GM18511 (cell line): ENCODE data around the gene FCGR2B.
"Not testable (repeated sequence)": the region's sequence is repeated elsewhere in the genome, so short reads cannot be mapped to it uniquely, and the experiment has no call there.

Experiments used
- ATAC-seq: cut with Tn5 transposase; IDR thresholded peaks from one replicate; pipeline ENCODE4 v1.9.1; 2021; ENCODE audit warnings: mild to moderate bottlenecking, moderate library complexity; ENCODE audit not compliant: unreplicated experiment

FCGR2B gene

DNA sequence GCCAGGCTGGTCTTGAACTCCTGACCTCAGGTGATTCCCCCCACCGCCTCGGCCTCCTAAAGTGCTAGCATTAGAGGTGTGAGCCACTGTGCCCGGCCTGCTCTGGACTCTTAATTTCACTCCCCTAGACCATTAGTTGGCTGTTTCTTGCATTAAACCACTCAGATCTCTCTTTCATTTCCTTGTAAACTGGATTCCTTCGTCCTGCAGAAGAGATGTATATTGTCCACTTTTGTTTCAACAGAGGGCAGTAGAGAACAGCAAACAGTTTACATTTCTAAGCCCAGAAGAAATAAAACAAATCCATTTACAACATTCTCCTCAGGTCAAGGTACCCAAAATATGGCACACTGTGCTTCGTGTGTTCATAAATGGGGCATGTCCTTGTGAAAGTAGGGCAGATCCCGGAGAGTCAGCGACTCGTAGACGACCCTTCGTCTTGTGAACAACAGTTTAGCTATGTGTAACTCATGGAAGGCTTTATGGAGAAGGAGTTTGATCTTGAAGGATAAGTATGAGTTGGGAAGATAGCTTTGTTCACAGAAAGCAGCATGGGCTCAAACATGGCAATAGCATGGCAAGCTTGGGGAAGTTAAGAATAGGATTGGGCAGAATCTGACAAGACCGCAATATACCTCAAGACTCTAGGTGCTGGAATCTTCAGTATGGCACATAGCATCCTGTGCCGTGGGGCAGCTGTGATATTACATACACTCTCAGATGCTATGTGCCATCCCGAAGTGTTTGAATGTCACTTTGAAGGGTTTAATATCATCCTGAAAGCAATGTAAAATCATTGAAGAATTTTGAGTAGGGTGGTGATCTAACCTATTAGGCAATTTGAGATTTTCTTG lies 15.2 kb upstream of the FCGR2B start:
- ATAC-seq, result not testable (repeated sequence)

DNA sequence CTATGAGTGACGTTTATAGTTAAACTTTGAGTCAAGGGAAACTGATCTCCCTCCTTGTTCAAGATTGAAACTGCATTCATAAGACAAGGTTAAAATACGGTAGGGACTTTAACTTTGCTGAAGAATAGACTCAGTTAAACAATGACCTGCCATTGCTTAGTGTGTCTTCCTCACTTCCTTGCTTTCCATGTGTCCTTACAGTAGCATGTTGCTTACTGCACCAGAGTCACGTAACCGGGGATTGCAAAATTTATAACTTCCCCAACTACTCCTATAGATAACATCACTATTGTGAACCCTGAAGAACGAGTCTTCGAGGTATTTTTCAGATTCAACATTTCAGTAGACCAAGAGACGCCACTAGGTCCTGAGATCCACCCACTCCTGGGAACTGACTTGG lies 9.4 kb upstream of the FCGR2B start:
- ATAC-seq, result not testable (repeated sequence)

DNA sequence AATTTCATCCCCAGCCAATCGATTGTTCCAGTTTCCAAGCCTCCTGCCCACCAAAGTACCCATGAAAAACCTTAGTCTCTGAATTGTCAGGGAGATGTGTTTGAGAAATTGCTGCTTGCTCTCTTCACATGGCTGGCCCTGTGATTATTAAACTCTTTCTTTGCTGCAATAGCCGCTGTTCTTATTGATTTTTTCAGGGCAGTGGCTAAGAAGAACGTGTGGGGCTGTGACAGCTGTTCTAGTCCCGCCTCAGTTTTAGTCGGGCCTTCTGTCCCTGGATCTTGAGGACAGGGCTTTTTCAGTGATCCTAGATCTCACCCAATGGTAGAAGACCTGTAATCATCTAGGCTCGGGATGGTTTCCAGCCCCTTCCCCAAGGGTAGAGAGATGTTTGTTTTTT lies 9.0 kb upstream of the FCGR2B start:
- ATAC-seq, result not testable (repeated sequence)

DNA sequence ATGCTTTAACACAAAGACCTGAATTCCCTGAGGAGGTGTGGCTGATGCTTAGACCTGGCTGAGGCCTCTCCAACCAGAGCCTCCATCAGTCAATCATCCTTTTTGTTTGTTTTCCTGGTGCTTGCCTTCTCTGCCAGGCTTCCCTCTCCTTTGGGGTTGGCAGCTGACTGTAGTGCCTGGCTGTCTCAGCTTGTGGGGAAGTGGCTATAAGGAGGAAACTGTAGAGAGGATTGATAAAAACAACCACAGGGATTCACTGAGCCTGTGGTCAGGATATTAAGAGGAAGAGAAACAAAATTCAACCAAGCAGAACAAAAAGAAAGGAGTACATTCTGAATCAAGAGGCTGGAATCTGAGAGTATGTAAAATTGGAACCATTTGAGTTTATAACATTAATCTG lies 4.4 kb upstream of the FCGR2B start:
- not testable (repeated sequence) for ATAC-seq

DNA sequence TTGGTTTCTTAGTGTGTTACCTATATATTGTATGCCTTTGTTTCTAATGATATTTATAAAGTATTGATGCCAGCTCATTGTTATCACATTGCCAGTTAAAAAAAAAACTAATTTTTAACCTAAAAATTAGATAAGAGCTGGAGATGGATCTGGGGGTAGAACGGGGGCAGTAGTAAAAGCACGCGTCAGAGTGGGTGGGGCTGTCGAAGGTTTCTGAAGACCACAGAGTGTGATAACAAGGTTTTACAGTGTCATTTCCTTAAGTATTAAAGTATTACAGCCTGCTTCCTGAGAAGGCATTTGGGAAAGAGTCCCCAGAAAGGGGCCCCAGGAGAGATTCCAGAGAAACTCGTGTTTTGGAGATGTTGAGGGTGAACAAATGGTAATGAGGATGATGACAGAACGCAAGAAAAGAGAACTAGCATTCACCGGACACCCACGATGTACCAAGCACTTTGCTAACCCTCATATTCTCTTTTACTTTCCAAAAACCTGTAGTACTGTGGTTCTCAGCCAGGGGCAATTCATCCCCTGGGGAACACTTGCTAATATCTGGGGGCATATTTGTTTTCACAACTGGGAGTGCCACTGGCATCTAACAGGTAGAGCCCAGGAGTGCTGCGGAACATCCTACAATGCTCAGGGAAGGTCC lies 1.2 kb upstream of the FCGR2B start:
- peak; percentile 36 for ATAC-seq

DNA sequence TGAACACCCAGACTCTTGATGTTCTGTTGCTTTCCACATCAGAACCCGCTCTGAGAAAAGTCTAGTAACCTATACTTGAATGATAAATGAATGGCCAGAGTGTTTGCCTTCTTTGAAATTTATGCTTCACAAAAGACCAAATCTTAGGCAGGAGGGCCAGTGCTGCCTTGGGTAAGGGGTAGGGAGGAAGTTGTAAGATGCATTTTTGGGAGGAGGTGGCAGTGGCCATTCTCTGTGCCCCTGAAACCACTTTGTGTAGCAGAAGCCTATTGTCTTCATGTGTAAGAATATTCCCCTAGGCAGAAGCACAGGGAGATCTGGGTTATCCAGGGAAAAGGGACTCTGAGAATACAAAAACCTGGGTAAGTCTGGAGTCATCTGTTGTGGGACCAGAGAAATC lies 626 bp downstream of the FCGR2B start:
- peak; percentile 33 for ATAC-seq

DNA sequence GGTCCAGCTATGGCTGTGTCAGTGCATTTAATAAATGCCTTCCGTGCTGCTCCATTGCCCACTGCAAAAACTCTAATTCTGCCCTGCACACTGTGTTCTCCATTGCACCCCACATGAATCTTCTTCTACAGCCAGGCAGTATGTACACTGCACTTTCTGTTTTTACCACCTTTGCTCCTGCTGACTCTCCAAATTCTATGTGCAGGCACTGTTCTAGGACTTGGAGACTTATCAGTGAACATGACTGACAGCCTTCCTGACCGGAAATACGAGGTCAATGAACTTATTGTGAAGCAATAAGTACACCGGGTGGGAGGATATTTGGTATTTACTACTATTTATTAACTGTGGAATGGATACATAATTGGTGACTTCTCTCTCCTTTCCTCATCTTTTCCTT lies 1.7 kb downstream of the FCGR2B start:
- not testable (repeated sequence) for ATAC-seq

DNA sequence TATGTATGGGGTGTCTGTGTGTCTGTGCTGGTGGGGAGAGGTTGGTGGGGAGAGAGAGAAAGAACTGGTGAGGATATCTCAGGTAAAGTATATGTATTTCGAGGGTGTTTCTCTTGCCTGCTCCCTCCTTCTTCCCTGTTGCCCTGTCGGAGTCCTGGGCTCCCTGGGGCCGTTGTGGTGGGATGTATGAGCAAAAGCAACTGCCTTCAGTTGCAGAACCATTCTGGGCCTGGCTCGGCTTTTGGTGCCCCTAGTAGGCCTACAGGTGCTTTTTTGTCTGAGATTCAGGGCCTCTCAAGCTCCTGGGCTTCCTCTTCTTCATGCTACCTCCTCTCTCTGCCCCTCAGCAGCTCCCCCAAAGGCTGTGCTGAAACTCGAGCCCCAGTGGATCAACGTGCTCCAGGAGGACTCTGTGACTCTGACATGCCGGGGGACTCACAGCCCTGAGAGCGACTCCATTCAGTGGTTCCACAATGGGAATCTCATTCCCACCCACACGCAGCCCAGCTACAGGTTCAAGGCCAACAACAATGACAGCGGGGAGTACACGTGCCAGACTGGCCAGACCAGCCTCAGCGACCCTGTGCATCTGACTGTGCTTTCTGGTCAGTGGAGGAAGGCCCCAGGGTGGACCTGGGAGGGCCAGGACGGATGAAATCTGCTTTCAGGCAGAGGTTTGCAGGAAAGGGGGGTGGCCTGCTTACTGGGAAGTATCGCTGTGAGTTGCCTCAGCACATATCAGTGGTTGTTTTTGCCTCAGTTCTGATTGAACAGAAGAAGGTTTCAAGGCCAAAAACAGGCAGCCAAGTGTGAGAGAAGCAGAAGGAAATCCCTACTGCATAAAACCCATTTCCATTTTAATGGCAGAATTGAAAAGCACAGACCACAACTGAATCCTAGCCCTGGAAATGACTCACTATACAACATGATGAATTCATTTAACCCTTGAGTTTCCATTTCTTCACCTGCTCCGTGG lies 8.4 kb downstream of the FCGR2B start:
- ATAC-seq, result not testable (repeated sequence)

DNA sequence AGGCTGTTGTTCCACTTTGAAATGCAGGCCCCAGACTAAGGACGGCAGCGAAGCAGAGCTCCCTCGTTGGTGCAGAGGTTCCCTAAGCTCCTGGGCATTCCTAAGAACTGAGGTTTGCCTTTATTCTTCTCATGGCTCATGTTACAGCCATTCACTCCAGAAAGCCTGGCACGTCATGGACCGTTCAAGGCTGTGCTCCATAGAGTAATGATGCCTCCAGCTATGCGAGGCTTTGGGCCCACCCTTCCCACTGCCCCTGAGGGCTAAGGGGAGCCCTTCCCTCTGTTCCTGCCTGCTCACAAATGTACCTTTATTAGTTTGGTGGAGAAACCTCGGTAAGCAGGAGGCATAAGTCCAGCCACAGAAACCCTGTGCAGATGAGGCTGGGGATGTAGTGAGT lies 10.5 kb downstream of the FCGR2B start:
- not testable (repeated sequence) for ATAC-seq

DNA sequence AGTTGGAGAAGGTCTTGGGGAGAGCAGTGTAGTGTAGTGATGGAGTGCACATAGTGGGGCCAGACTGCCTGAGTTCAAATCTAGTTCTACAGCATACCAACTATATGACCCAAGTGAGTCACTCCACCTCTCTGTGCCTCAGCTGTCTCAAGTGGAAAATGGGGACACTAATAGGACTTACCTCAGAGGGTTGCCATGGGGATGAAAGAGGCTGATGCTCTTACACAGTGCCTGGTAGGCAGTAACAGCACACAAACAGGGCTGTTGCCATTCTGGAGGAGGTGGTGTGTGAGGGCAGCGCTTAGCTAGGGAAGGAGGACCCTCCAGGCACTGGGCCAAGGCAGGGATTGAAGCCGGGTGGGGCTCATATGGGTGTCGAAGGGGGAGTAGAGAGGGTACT lies 11.5 kb downstream of the FCGR2B start:
- not testable (repeated sequence) for ATAC-seq

DNA sequence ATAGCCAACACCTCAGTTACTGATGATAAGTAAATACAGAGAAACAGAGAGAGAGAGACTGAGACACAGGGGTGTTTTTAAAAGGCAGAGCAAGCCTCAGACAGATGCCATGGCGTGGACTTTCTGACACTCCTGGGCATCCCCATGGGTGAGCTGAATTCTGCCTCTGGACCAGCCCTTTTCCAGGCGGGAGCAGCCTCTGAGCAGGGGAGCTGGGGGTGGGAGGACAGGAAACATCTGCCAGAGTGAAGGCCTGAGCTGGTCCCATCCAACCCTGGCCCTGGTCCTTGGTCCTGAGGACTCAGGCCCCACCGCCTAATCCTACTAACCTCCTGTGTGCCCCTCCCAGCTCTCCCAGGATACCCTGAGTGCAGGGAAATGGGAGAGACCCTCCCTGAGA lies 12.0 kb downstream of the FCGR2B start:
- ATAC-seq, result not testable (repeated sequence)

DNA sequence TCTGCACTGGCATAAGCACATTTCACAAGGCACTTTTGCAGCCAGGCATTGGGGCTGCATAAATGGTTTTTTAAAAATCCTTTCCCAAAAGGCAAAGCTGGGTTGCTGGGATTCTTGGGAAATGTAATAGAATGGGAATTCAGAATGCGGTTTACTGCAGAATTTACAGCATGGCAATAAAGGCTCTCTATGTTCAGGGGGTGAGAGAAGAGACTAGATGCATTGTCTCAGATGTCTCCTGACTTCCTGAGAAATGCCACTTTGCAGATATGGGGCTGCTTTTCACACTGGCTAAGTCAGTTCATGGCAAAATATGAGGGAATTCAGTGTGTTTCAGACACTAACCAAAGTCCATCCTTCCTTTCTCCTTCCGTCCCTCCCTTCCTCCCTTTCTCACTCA lies 13.5 kb downstream of the FCGR2B start:
- no peak for ATAC-seq

DNA sequence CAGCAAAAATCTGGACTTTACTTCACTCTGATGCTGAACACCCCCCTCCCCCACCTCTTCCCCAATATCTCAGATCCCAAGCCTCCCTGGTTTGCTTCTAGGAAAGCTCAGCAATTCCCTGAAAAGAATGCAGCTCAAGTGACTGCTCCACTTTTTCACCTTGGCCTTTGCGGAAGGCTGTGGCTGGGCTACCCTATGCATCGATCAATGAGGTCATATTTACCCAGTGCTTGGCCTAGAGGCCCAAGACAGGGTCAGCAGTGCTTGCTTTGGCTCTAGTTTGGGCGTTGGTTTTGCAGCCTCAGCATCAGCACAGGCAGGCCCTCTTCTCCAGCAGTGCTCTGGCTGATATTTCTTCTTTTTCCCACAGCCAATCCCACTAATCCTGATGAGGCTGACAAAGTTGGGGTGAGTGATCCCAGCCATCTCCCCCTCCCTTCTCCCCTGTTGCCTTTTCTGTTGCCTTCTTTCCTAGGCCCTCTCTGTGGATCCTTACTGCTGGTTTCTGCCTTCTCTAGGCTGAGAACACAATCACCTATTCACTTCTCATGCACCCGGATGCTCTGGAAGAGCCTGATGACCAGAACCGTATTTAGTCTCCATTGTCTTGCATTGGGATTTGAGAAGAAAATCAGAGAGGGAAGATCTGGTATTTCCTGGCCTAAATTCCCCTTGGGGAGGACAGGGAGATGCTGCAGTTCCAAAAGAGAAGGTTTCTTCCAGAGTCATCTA lies 14.2 kb downstream of the FCGR2B start:
- no peak for ATAC-seq

DNA sequence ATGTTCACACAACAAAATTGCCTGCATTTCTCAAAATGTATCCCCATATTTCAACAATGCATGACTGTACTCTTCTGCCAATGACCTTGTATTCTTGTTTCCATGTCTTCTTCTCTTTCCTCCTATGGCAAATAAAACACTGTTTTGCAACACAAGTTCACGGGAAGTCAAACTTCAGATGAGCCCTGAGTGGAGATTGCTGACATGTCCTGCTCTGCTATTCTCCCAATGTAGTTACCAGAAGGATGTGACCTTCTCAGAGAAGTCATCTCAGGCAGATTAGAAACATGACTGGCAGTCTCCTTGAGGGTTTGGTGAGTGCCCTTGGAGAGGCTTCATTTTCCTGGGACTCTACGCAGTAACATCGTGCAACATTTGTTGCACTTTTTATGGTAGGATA lies 15.6 kb downstream of the FCGR2B start:
- no peak for ATAC-seq

DNA sequence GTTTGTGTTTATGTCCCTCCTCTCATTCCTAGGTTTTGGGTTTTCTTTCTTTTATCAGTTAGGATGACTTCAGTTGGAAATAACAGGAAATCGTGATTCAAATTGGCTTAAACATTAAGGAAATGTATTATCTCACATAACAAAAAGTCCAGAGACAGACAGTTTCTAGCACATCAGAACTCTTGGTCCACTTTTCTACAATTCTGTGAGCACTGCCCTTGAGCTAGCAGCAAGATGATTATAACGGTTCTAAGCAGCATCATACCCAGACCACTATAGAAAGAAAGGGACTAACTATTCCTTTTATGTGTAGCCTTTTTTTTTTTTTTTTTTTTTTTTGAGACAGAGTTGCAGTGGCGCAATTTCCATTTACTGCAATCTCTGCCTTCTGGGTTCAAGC lies 18.9 kb downstream of the FCGR2B start:
- no peak for ATAC-seq

DNA sequence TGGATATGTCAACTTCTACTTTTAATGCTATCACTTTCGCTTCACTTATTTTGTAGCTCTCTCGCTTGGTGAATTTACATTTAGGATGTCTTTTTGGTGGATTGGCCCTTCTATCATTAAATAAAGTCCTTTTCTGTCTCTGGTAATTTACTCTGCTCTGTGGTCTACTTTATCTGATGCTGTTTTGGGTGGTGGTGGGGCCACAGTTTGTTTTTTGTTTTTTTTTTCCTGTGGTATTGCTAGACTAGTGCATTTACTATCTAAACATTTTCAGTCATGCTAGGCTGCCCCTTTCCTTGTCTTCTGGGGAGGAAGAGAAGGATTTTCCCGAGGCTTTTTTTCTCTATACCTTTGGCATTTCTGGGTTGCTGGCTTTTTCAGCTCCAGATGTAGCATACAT lies 26.0 kb downstream of the FCGR2B start:
- ATAC-seq, result no peak

DNA sequence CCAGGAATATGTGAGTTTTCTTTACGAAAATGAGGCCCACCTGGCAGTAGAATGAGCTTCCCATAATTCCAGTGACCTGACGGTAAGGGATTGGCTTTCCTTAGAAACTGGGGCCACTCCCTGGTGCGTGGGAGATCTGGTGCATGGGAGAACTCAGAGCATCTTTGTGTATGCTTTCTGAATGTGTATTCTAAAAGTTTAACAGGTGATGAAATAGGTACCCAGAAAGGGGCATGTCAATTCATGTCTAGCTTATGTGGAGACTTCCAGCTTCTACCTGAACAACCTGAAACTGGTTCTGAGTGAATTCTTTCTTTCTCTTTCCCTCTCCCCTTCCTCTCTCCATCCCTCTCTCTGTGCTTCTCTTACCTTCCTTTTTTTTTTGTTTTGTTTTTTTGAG lies 28.9 kb downstream of the FCGR2B start:
- no peak for ATAC-seq

DNA sequence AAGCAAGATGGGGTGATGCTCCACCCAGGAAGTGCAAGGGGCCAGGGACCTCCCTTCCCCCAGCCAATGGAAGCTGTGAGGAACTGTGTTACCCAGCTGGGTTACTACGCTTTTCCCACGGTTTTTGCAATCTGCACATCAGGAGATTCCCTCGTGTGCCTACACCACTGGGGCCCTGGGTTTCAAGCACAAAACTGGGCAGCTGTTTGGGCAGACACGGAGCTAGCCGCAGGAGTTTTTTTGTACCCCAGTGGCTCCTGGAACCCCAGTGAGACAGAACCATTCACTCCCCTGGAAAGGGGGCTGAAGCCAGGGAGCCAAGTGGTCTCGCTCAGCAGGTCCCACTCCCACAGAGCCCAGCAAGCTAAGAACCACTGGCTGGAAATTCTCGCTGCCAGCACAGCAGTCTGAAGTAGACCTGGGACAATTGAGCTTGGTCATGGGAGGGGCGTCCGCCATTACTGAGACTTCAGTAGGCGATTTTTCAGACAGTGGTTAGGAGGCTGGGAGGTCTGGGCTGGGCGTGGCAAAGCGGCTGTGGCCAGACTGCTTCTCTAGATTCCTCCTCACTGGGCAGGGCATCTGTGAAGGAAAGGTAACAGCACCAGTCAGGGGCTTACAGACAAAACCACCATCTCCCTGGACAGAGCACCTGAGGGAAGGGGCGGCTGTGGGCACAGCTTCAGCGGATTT lies 30.2 kb downstream of the FCGR2B start:
- not testable (repeated sequence) for ATAC-seq

DNA sequence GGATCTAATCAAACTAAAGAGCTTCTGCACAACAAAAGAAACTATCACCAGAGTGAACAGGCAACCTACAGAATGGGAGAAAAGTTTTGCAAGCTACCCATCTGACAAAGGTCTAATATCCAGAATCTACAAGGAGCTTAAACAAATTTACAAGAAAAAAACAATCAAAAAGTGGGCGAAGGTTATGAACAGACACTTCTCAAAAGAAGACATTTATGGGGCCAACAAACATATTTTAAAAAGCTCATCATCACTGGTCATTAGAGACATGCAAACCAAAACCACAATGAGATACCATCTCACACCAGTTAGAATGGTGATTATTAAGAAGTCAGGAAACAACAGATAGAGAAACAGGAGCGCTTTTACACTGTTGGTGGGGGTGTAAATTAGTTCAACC lies 35.4 kb downstream of the FCGR2B start:
- not testable (repeated sequence) for ATAC-seq

DNA sequence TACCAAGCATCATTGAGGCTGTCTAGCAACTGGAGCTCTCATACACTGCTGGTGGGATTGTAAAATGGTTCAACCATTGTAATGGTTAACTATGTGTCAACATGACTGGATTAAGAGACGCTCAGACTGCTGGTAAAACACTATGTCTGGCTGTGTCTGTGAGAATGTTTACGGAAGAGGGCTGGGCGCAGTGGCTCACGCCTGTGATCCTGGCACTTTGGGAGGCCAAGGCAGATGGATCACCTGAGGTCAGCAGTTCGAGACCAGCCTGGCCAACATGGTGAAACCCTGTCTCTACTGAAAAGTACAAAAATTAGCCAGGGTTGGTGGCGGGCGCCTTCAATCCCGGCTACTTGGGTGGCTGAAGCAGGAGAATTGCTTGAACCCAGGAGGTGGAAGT lies 39.3 kb downstream of the FCGR2B start:
- ATAC-seq, result no peak
